ENCODE data around the gene A4GALT.

A4GALT gene

GRCh38 chr22:42656578-42656977, 64.1 kb downstream of the A4GALT start:
- no peaks in the 10 kb centered on the region for H3K9me3 ChIP-seq
- H3K4me3 ChIP-seq (ENCODE audit: low read depth in 1 of 2, low read length in 1 of 2) = no peak overlapping the region
- H3K27me3 ChIP-seq = no peaks in the 10 kb centered on the region
- no peak for TF ChIP-seq CTCF (IDR thresholded peaks at IDR 0.05)
- peaks cover 3 to 6% of the 10 kb centered on the region in 2 experiments for H3K4me1 ChIP-seq (ENCODE audit: control insufficient read depth in 1 of 2, insufficient read depth in 1 of 2, low read depth in 1 of 2, low read length in 1 of 2)
- no peak overlapping the region for H3K27ac ChIP-seq
- H3K36me3 ChIP-seq = no peaks in the 10 kb centered on the region

- Histone ChIP-seq H3K36me3 (no peaks in the 10 kb centered on the region), H3K4me3 (ENCODE audit: low read depth in 1 of 2, low read length in 1 of 2) (no peak overlapping the region), H3K4me1 (ENCODE audit: control insufficient read depth in 1 of 2, insufficient read depth in 1 of 2, low read depth in 1 of 2, low read length in 1 of 2) (peaks cover 3 to 6% of the 10 kb centered on the region in 2 experiments), H3K9me3 (no peaks in the 10 kb centered on the region), H3K27ac (no peak overlapping the region), H3K27me3 (no peaks in the 10 kb centered on the region)
- TF ChIP-seq CTCF (IDR thresholded peaks at IDR 0.05) = no peak
These were observed 65.0 kb downstream of the A4GALT start for GRCh38 chr22:42655693-42656092.

GRCh38 chr22:42654436-42655073, 66.1 kb downstream of the A4GALT start:
- H3K4me1 ChIP-seq (ENCODE audit: control insufficient read depth in 1 of 2, insufficient read depth in 1 of 2, low read depth in 1 of 2, low read length in 1 of 2) = peaks cover 6 to 11% of the 10 kb centered on the region in 2 experiments
- no peak for TF ChIP-seq CTCF (IDR thresholded peaks at IDR 0.05)
- H3K4me3 ChIP-seq (ENCODE audit: low read depth in 1 of 2, low read length in 1 of 2) = no peak overlapping the region
- H3K27ac ChIP-seq = no peak overlapping the region
- no peaks in the 10 kb centered on the region for H3K36me3 ChIP-seq
- no peaks in the 10 kb centered on the region for H3K27me3 ChIP-seq
- H3K9me3 ChIP-seq = no peaks in the 10 kb centered on the region

- Histone ChIP-seq H3K4me1 (ENCODE audit: control insufficient read depth in 1 of 2, insufficient read depth in 1 of 2, low read depth in 1 of 2, low read length in 1 of 2) (peaks cover 8 to 11% of the 10 kb centered on the region in 2 experiments), H3K9me3 (no peaks in the 10 kb centered on the region), H3K36me3 (no peaks in the 10 kb centered on the region), H3K27me3 (no peaks in the 10 kb centered on the region), H3K27ac (no peak overlapping the region), H3K4me3 (ENCODE audit: low read depth in 1 of 2, low read length in 1 of 2) (no peak overlapping the region)
- no peak for TF ChIP-seq CTCF (IDR thresholded peaks at IDR 0.05)
These were observed 66.7 kb downstream of the A4GALT start for GRCh38 chr22:42653999-42654398.

- no peak overlapping the region for H3K27ac ChIP-seq
- no peaks in the 10 kb centered on the region for H3K36me3 ChIP-seq
- peaks cover 24 to 30% of the 10 kb centered on the region in 2 experiments for H3K4me1 ChIP-seq (ENCODE audit: control insufficient read depth in 1 of 2, insufficient read depth in 1 of 2, low read depth in 1 of 2, low read length in 1 of 2)
- no peak for TF ChIP-seq CTCF (IDR thresholded peaks at IDR 0.05)
- H3K9me3 ChIP-seq = no peaks in the 10 kb centered on the region
- H3K27me3 ChIP-seq = no peaks in the 10 kb centered on the region
- no peak overlapping the region for H3K4me3 ChIP-seq (ENCODE audit: low read depth in 1 of 2, low read length in 1 of 2)
These were observed 69.5 kb downstream of the A4GALT start for GRCh38 chr22:42651134-42651533.

Data from neutrophil (primary cell).